Measurements from ENCODE around the gene EPB41L3. TPM values are rescaled to one million over a fixed set of nuclear protein-coding genes. Genes with fewer than 3 reads are reported as not detected.

Gene EPB41L3
- total RNA-seq, 1 donor from 2014 or later, result 58.1 TPM

DNA sequence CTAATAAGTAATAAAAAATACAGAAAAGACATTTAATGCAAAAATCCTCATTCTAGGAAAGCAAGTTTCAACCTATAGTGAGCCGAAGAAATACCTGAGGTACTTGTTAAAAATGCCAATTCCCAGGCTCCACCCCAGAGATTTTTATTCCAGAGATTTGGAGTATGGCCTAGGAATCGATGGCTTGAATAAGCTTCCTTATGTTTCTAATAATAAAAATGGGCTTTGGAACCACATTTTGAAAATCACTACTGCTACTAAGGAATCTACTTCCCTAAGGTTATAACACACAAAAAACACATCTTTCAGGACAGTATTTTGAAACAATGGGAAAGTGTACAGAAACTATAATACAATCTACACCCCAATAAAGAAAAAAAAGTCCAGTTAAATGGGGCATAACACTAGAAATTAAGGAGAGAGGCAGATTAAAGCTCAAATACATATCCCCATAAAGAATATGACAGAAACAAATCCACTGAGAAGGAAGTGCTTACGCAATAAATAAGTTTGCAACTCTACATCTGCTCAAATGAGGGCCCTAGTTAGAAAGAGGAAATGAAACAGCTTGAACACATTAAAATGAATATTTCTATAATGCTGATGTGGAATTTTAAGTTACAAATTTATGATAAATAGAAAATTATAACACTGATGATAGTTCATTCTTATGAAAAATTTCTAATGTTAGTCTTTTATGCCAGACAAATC is 103.7 kb downstream of the EPB41L3 start:
- TF ChIP-seq, protein P1, sequence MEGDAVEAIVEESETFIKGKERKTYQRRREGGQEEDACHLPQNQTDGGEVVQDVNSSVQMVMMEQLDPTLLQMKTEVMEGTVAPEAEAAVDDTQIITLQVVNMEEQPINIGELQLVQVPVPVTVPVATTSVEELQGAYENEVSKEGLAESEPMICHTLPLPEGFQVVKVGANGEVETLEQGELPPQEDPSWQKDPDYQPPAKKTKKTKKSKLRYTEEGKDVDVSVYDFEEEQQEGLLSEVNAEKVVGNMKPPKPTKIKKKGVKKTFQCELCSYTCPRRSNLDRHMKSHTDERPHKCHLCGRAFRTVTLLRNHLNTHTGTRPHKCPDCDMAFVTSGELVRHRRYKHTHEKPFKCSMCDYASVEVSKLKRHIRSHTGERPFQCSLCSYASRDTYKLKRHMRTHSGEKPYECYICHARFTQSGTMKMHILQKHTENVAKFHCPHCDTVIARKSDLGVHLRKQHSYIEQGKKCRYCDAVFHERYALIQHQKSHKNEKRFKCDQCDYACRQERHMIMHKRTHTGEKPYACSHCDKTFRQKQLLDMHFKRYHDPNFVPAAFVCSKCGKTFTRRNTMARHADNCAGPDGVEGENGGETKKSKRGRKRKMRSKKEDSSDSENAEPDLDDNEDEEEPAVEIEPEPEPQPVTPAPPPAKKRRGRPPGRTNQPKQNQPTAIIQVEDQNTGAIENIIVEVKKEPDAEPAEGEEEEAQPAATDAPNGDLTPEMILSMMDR (conservative IDR thresholded peaks at IDR 0.05), result no peak
- peaks cover 4% of the 10 kb centered on the region for H3K4me1 Mint-ChIP-seq (ENCODE audit: unreplicated experiment)
- H3K27ac Mint-ChIP-seq, result no peak overlapping the region
- peaks cover 4% of the 10 kb centered on the region for H3K36me3 Mint-ChIP-seq
- no peak overlapping the region for H3K4me3 Mint-ChIP-seq
- no peaks in the 10 kb centered on the region for H3K27me3 Mint-ChIP-seq
- DNase-seq (ENCODE audit: extremely low spot score, unreplicated experiment), result no peak
- no peaks in the 10 kb centered on the region for H3K9me3 Mint-ChIP-seq

GRCh38 chr18:5434425-5434824 is 109.4 kb downstream of the EPB41L3 start:
- Mint-ChIP-seq H3K4me3 (no peak overlapping the region), H3K27me3 (no peaks in the 10 kb centered on the region), H3K9me3 (no peaks in the 10 kb centered on the region), H3K27ac (no peak overlapping the region), H3K4me1 (ENCODE audit: unreplicated experiment) (peaks cover 4% of the 10 kb centered on the region), H3K36me3 (peaks cover 8% of the 10 kb centered on the region)
- DNase-seq (ENCODE audit: extremely low spot score, unreplicated experiment), result no peak
- TF ChIP-seq, protein P1 (conservative IDR thresholded peaks at IDR 0.05), result no peak

DNA sequence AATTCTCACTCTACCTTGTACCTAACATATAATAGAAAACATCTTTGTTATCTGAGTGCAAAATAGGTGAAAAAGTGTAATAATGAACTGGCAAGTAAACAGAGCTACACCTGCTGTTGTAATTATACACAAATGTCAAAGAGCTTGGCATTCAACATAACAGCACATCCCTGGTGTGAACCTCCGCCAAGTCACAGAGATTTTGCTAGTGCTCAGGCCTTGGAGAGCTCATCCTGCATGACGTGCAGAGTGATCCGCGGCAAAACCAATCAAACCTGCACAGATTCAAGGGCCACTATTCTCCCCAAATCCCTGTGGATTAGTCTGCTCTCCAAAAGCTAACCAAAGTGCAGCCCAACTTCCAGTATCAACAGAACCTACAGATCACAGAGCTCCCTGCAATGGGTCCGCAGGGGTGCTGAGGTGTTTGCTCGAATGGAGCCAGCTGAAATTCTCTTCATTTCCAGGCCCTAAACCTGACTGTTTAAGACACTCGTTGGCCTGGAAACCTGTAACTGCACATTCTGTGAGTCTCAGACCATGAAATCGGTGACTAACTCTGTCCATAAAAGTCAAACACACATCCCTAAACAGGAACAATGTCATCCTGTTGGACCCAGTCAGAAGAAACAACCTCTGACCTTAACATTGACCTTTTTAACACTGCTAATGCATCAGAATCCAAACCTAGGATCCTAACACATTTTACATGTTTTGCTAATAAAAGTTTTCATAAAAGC is 111.8 kb downstream of the EPB41L3 start:
- Mint-ChIP-seq H3K9me3 (no peaks in the 10 kb centered on the region), H3K4me3 (no peak overlapping the region), H3K27ac (no peak overlapping the region), H3K36me3 (peaks cover 6% of the 10 kb centered on the region), H3K27me3 (no peaks in the 10 kb centered on the region), H3K4me1 (ENCODE audit: unreplicated experiment) (peaks cover 4% of the 10 kb centered on the region)
- DNase-seq (ENCODE audit: extremely low spot score, unreplicated experiment), result no peak
- TF ChIP-seq, protein P1 (conservative IDR thresholded peaks at IDR 0.05), result no peak

DNA sequence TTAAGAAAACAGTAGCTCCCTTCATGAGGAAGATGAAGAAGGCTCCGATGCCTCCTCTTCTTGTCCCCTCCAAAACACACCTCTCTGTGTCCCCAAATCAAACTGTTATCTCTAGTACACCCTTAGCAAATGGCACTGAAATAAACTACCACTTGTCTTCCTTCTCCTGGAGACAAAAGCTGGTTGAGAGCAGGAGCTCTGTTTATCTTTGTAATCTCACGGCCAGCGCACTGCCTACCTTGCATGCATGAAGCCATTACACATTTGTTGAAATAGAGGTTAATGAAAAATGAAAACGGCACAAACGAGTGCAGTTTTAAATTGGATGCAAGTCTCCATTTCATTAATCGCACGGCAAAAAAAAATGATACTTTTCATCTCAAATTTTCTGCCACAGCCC is 113.7 kb downstream of the EPB41L3 start:
- peak overlapping the region; percentile 18 for H3K4me3 Mint-ChIP-seq

DNA sequence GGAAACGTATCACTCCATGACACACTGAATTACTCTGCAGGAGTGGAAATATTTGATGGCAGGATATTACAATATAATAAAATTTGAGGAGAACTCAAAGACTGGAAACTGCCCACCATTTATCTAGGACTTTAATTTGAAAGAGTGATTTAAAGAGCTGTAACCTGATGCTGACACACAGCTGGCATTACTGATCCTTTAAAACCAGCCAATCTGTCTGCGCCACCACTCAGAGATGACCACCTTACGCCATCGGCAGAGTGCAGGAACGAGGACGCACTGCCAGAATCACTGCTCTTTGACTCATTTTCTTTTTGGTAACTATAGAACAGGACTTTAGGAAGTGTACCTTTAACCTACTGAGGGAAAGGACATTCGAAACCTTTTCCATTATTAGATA is 114.1 kb downstream of the EPB41L3 start:
- no peak overlapping the region for H3K27ac Mint-ChIP-seq
- TF ChIP-seq, protein P1 (conservative IDR thresholded peaks at IDR 0.05), result no peak
- H3K27me3 Mint-ChIP-seq, result no peaks in the 10 kb centered on the region
- peaks cover 4% of the 10 kb centered on the region for H3K36me3 Mint-ChIP-seq
- H3K4me1 Mint-ChIP-seq (ENCODE audit: unreplicated experiment), result peaks cover 4% of the 10 kb centered on the region
- no peaks in the 10 kb centered on the region for H3K9me3 Mint-ChIP-seq
- no peak overlapping the region for H3K4me3 Mint-ChIP-seq
- DNase-seq (ENCODE audit: extremely low spot score, unreplicated experiment), result no peak

More for the DNA sequence above, 113.7 kb downstream of the EPB41L3 start:
- H3K27me3 Mint-ChIP-seq, result no peaks in the 10 kb centered on the region
- no peaks in the 10 kb centered on the region for H3K9me3 Mint-ChIP-seq
- DNase-seq (ENCODE audit: extremely low spot score, unreplicated experiment), result no peak
- TF ChIP-seq, protein P1 (conservative IDR thresholded peaks at IDR 0.05), result no peak
- H3K27ac Mint-ChIP-seq, result peak overlapping the region; percentile 46
- H3K36me3 Mint-ChIP-seq, result peaks cover 4% of the 10 kb centered on the region
- H3K4me1 Mint-ChIP-seq (ENCODE audit: unreplicated experiment), result peaks cover 4% of the 10 kb centered on the region
